ENCODE data around the gene HAND2.

- TF ChIP-seq CTCF (IDR thresholded peaks at IDR 0.05; ENCODE audit: insufficient read depth, low read length, poor library complexity, severe bottlenecking), result no peak
- TF ChIP-seq EZH2phosphoT487 (conservative IDR thresholded peaks at IDR 0.05; ENCODE audit: low read length), result no peak
Measured at GRCh38 chr4:173534434-173534833, 4.4 kb upstream of the HAND2 start.

Measured in SU-DHL-6 (cell line).